Endodermal cell (in vitro differentiated cells): ENCODE data around the gene FAM53A. TPM values are rescaled to one million over a fixed set of nuclear protein-coding genes. Genes with fewer than 3 reads are reported as not detected.

Experiments
- DNase-seq: peaks from one replicate; pipeline ENCODE4 v3.0.0-alpha.2; 2017
- H3K27ac ChIP-seq: 2 replicates; pipeline ENCODE4 v1.5.1; 2013; ENCODE audit warnings: mild to moderate bottlenecking, low read depth, low read length, moderate library complexity
- H3K27me3 ChIP-seq: 2 replicates; pipeline ENCODE4 v1.6.1; 2013; ENCODE audit warnings: mild to moderate bottlenecking, low read length, moderate library complexity; ENCODE audit not compliant: insufficient read depth, control insufficient read depth, poor library complexity, severe bottlenecking
- H3K36me3 ChIP-seq: 2 replicates; pipeline ENCODE4 v1.7.0; 2013; ENCODE audit warnings: mild to moderate bottlenecking, low read length, moderate library complexity; ENCODE audit not compliant: control insufficient read depth, insufficient read depth
- H3K4me1 ChIP-seq: one replicate; pipeline ENCODE4 v1.7.0; 2013; ENCODE audit warnings: low read length; ENCODE audit not compliant: control insufficient read depth, insufficient read depth
- H3K4me3 ChIP-seq: 2 replicates; pipeline ENCODE4 v1.5.1; 2013; ENCODE audit warnings: mild to moderate bottlenecking, low read length, moderate library complexity
- H3K9ac ChIP-seq: 2 replicates; pipeline ENCODE4 v1.6.1; 2013; ENCODE audit warnings: mild to moderate bottlenecking, low read length, moderate library complexity; ENCODE audit not compliant: poor library complexity, severe bottlenecking; ENCODE audit errors: extremely low read depth
- H3K9me3 ChIP-seq: 2 replicates; pipeline ENCODE4 v1.6.1; 2013; ENCODE audit warnings: mild to moderate bottlenecking, low read length, moderate library complexity; ENCODE audit not compliant: control insufficient read depth
- H3K27ac Mint-ChIP-seq: 2 replicates; pipeline ENCODE4 v1.8.0; 2020; ENCODE audit warnings: mixed read lengths
- H3K27me3 Mint-ChIP-seq: 2 replicates; pipeline ENCODE4 v1.8.0; 2021; ENCODE audit warnings: mild to moderate bottlenecking, mixed read lengths; ENCODE audit not compliant: insufficient read depth
- H3K36me3 Mint-ChIP-seq: 2 replicates; pipeline ENCODE4 v1.8.0; 2020; ENCODE audit warnings: low read depth, mixed read lengths
- H3K4me1 Mint-ChIP-seq: 2 replicates; pipeline ENCODE4 v1.8.0; 2020; ENCODE audit warnings: mixed read lengths
- H3K4me3 Mint-ChIP-seq: 2 replicates; pipeline ENCODE4 v1.8.0; 2020; ENCODE audit warnings: mild to moderate bottlenecking, moderate library complexity, mixed read lengths
- H3K9me3 Mint-ChIP-seq: 2 replicates; pipeline ENCODE4 v1.8.0; 2020; ENCODE audit warnings: mild to moderate bottlenecking, mixed read lengths
- WGBS, 2 experiments: methylation state at CpG; one replicate each; pipeline versions ENCODE4 v1.1.5 to v1.1.7; 2013; ENCODE audit warnings: missing lambda C conversion rate in 2 of 2, mixed read lengths in 1 of 2; ENCODE audit not compliant: insufficient coverage in 1 of 2, insufficient read length in 1 of 2; 5-methylcytosine and 5-hydroxymethylcytosine counted together
- total RNA-seq, 2 donors: library from RNA; stranded (reverse); fragmentation: NEBNext Ultra II Directional in 1 of 2; extraction: Animal tissue kit (Norgen Biotek cat#: 25700) in 1 of 2; gene quantifications; 2 replicates in 1 of 2; 3 replicates in 1 of 2; pipeline ENCODE4 v1.2.1, GENCODE V29; 2021
- TF ChIP-seq, protein P1 (sequence below): fragments of 200-600 bp; sonication (generic); conservative IDR thresholded peaks from 2 replicates; pipeline ENCODE4 v1.5.0; 2021; ENCODE audit warnings: antibody characterized with exemption, mild to moderate bottlenecking

FAM53A gene
- total RNA-seq, 2 donors from 2014 or later: 3.7 to 4.9 TPM

DNA sequence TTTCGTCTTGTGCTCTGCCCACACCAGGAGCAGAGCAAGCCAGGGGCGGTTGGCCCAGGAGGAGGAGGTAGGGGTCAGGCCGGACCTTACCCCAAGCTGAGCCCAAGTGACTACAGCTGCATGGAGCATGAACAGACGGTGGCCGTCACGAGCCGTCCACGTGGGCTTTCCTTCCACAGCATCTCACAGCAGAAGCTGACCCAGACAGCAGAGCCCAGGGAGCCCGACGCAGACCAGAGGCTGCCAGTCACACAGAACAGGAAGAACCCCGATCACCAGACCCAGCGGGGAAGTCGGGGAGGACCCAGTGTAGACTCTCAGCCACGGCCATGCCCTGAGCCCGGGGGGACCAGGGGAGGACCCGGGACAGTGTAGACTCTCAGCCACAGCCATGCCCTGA lies 58.0 kb downstream of the FAM53A start:
- no peaks in the 10 kb centered on the region for H3K27me3 ChIP-seq
- no peak overlapping the region for H3K9ac ChIP-seq
- Mint-ChIP-seq H3K27me3 (no peaks in the 10 kb centered on the region), H3K27ac (no peak overlapping the region), H3K4me3 (no peak overlapping the region), H3K4me1 (no peaks in the 10 kb centered on the region), H3K36me3 (no peaks in the 10 kb centered on the region), H3K9me3 (peaks cover 11% of the 10 kb centered on the region)
- H3K4me3 ChIP-seq: no peak overlapping the region
- no peak for DNase-seq
- H3K27ac ChIP-seq: no peak overlapping the region
- WGBS, 2 experiments: 92 to 99% methylated on average over 12 to 16 of the region's 16 CpGs
- no peaks in the 10 kb centered on the region for H3K9me3 ChIP-seq
- no peaks in the 10 kb centered on the region for H3K36me3 ChIP-seq
- TF ChIP-seq, protein P1, sequence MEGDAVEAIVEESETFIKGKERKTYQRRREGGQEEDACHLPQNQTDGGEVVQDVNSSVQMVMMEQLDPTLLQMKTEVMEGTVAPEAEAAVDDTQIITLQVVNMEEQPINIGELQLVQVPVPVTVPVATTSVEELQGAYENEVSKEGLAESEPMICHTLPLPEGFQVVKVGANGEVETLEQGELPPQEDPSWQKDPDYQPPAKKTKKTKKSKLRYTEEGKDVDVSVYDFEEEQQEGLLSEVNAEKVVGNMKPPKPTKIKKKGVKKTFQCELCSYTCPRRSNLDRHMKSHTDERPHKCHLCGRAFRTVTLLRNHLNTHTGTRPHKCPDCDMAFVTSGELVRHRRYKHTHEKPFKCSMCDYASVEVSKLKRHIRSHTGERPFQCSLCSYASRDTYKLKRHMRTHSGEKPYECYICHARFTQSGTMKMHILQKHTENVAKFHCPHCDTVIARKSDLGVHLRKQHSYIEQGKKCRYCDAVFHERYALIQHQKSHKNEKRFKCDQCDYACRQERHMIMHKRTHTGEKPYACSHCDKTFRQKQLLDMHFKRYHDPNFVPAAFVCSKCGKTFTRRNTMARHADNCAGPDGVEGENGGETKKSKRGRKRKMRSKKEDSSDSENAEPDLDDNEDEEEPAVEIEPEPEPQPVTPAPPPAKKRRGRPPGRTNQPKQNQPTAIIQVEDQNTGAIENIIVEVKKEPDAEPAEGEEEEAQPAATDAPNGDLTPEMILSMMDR: no peak
- H3K4me1 ChIP-seq: no peaks in the 10 kb centered on the region

DNA sequence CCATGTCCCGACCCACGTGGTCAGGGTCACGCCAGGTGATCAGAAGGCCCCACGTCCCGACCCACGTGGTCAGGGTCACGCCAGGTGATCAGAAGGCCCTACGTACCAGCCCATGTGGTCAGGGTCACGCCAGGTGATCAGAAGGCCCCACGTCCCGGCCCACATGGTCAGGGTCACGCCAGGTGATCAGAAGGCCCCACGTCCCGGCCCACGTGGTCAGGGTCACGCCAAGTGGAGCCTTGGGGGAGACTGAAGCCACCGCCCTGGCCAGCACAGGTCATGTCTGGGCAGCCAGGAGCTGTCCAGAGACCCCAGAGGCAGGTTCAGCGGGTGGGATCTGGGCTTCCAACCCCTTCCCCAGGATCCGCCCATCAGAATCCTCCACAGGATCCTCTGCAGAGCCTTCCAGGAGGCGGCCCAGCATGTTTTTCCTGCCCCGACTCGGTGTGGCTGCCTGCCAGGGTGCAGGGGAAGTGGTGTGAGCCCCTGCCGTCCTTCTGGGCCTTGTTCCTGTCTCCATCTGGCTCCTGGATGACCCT lies 58.4 kb downstream of the FAM53A start:
- Histone ChIP-seq H3K9ac (no peak overlapping the region), H3K9me3 (no peaks in the 10 kb centered on the region), H3K27me3 (no peaks in the 10 kb centered on the region), H3K4me1 (no peaks in the 10 kb centered on the region), H3K27ac (no peak overlapping the region), H3K4me3 (no peak overlapping the region), H3K36me3 (no peaks in the 10 kb centered on the region)
- TF ChIP-seq, protein P1: no peak
- DNase-seq: no peak
- Mint-ChIP-seq H3K9me3 (peaks cover 13% of the 10 kb centered on the region), H3K27ac (no peak overlapping the region), H3K36me3 (no peaks in the 10 kb centered on the region), H3K4me1 (no peaks in the 10 kb centered on the region), H3K27me3 (no peaks in the 10 kb centered on the region), H3K4me3 (no peak overlapping the region)
- WGBS, 2 experiments: 93 to 97% methylated on average over 17 to 23 of the region's 23 CpGs

DNA sequence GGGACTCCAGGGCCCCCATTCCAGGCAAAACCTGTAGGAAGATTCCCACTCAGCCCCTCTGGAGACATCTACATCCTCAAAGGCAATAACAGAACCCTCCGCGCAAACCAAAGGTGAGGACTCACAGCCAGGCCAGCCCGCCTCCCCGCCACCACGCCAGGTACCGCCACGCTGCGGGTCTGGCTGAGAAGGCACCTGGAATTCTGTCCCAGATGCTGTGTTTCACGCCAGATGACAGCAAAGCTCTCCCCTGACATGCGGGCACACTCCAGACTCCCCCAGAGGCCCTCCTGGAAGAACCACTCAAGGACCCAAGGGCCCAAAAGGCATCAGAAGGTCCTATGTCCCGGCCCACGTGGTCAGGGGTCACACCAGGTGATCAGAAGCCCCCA lies 59.6 kb downstream of the FAM53A start:
- no peaks in the 10 kb centered on the region for H3K36me3 Mint-ChIP-seq
- WGBS, 2 experiments: 95 to 97% methylated on average over 11 to 12 of the region's 12 CpGs
- H3K4me1 ChIP-seq: no peaks in the 10 kb centered on the region

More for the DNA sequence above, 59.6 kb downstream of the FAM53A start:
- Mint-ChIP-seq H3K27ac (no peak overlapping the region), H3K9me3 (peaks cover 18% of the 10 kb centered on the region), H3K4me1 (no peaks in the 10 kb centered on the region), H3K27me3 (no peaks in the 10 kb centered on the region), H3K4me3 (no peak overlapping the region)
- H3K4me3 ChIP-seq: no peak overlapping the region
- H3K36me3 ChIP-seq: no peaks in the 10 kb centered on the region
- TF ChIP-seq, protein P1: no peak
- H3K9ac ChIP-seq: no peak overlapping the region
- H3K27ac ChIP-seq: no peak overlapping the region
- no peak for DNase-seq
- H3K9me3 ChIP-seq: no peaks in the 10 kb centered on the region
- no peaks in the 10 kb centered on the region for H3K27me3 ChIP-seq
